ENCODE results near the gene RABGAP1L. TPM values are rescaled to one million over a fixed set of nuclear protein-coding genes. Genes with fewer than 3 reads are reported as not detected.

RABGAP1L gene
- total and polyA plus RNA-seq, 10 of the 15 experiments (the other 5 are each of a cell fraction or from before 2014, with no cell fraction given), result 5.8 to 194 (median 113) TPM

GRCh38 chr1:174968750-174969244, 809.5 kb downstream of the RABGAP1L start (continued):
- TF ChIP-seq ZBTB33 (IDR thresholded peaks at IDR 0.05), result no peak
- no peak for TF ChIP-seq SUZ12 (IDR thresholded peaks at IDR 0.05; ENCODE audit: unreplicated experiment)
- peak; percentile 81 for TF ChIP-seq ZNF24 (IDR thresholded peaks at IDR 0.05)
- no peak for TF ChIP-seq SMAD1 (IDR thresholded peaks at IDR 0.05; ENCODE audit: low read depth, partially characterized antibody)
- no peak for TF ChIP-seq POLR2AphosphoS5 (IDR thresholded peaks at IDR 0.05; ENCODE audit: low read length)
- TF ChIP-seq DPF2 (IDR thresholded peaks at IDR 0.05), result peak; percentile 80
- TF ChIP-seq MTA3 (IDR thresholded peaks at IDR 0.05; ENCODE audit: borderline replicate concordance, low read length), result peak; percentile 86; the same call in 1 of the 2 replicates
- no peak for TF ChIP-seq RAD21 (IDR thresholded peaks at IDR 0.05; ENCODE audit: insufficient read depth, low read depth, low read length)
- peak; percentile 49; the same call in 1 of the 2 replicates for TF ChIP-seq CREB1 (IDR thresholded peaks at IDR 0.05; ENCODE audit: low read depth)
- no peak for TF ChIP-seq CBX3 (IDR thresholded peaks at IDR 0.05; ENCODE audit: borderline replicate concordance, low read depth)
- no peak for TF ChIP-seq SIN3A (IDR thresholded peaks at IDR 0.05; ENCODE audit: low read depth, low read length)
- no peak for TF ChIP-seq MAX (IDR thresholded peaks at IDR 0.05; ENCODE audit: low read depth, low read length)
- peak; percentile 92 for TF ChIP-seq MLLT1 (IDR thresholded peaks at IDR 0.05)
- no peak for TF ChIP-seq TCF3 (IDR thresholded peaks at IDR 0.05; ENCODE audit: borderline replicate concordance, insufficient read depth, low read depth, low read length)
- TF ChIP-seq BHLHE40 (IDR thresholded peaks at IDR 0.05; ENCODE audit: borderline replicate concordance in 1 of 2, low read depth in 2 of 2, low read length in 1 of 2), result peak; percentile 67 to 78; a peak in 3 of 4 replicates
- TF ChIP-seq BACH1 (IDR thresholded peaks at IDR 0.05; ENCODE audit: borderline replicate concordance), result no peak; the same call in 1 of the 2 replicates
- 0 out of 2 replicates have a peak, but pooled peaks have one; percentile 40 for TF ChIP-seq GABPA (IDR thresholded peaks at IDR 0.05; ENCODE audit: low read depth)
- no peak for TF ChIP-seq ZBTB11 (CRISPR knock-in tag; IDR thresholded peaks at IDR 0.05)
- TF ChIP-seq IKZF1 (conservative IDR thresholded peaks at IDR 0.05), result peak; percentile 73
- no peak for TF ChIP-seq ZNF384 (IDR thresholded peaks at IDR 0.05; ENCODE audit: borderline replicate concordance, low read depth, low read length)
- TF ChIP-seq CHD1 (IDR thresholded peaks at IDR 0.05; ENCODE audit: low read depth, low read length), result no peak
- peak; percentile 55; the same call in 1 of the 2 replicates for TF ChIP-seq IRF5 (IDR thresholded peaks at IDR 0.05; ENCODE audit: borderline replicate concordance)
- peak; percentile 77 for TF ChIP-seq MEF2B (IDR thresholded peaks at IDR 0.05; ENCODE audit: partially characterized antibody, poor library complexity, severe bottlenecking)

Data from GM12878 (cell line).